Measurements from ENCODE around the gene DRD2.

Gene DRD2

GRCh38 chr11:113481672-113482071 is 6.5 kb upstream of the DRD2 start:
- DNase-seq: no peak

GRCh38 chr11:113481226-113481625 is 6.0 kb upstream of the DRD2 start:
- DNase-seq: no peak

- DNase-seq: no peak
Measured at GRCh38 chr11:113477321-113477720, 2.1 kb upstream of the DRD2 start.

- no peak for DNase-seq
Measured at GRCh38 chr11:113476553-113476952, 1.4 kb upstream of the DRD2 start.

- no peak for DNase-seq
Measured at GRCh38 chr11:113474362-113475159, 637 bp downstream of the DRD2 start.

GRCh38 chr11:113473983-113474361 is 1.2 kb downstream of the DRD2 start:
- DNase-seq: no peak

GRCh38 chr11:113472471-113472870 is 2.7 kb downstream of the DRD2 start:
- DNase-seq: no peak

GRCh38 chr11:113470233-113470632 is 5.0 kb downstream of the DRD2 start:
- DNase-seq: no peak

GRCh38 chr11:113468726-113469345 is 6.4 kb downstream of the DRD2 start:
- DNase-seq: no peak

GRCh38 chr11:113467545-113467944 is 7.7 kb downstream of the DRD2 start:
- DNase-seq: no peak

- DNase-seq: no peak
Measured at GRCh38 chr11:113465786-113466185, 9.4 kb downstream of the DRD2 start.

GRCh38 chr11:113464416-113464815 is 10.8 kb downstream of the DRD2 start:
- DNase-seq: no peak

GRCh38 chr11:113462830-113463229 is 12.4 kb downstream of the DRD2 start:
- DNase-seq: no peak

- DNase-seq: no peak
Measured at GRCh38 chr11:113461639-113462038, 13.6 kb downstream of the DRD2 start.

GRCh38 chr11:113460469-113460868 is 14.7 kb downstream of the DRD2 start:
- no peak for DNase-seq

GRCh38 chr11:113458189-113458588 is 17.0 kb downstream of the DRD2 start:
- DNase-seq: no peak

GRCh38 chr11:113457784-113458183 is 17.4 kb downstream of the DRD2 start:
- no peak for DNase-seq

GRCh38 chr11:113454455-113454854 is 20.7 kb downstream of the DRD2 start:
- DNase-seq: no peak

GRCh38 chr11:113449743-113450142 is 25.5 kb downstream of the DRD2 start:
- no peak for DNase-seq

GRCh38 chr11:113448316-113448677 is 26.9 kb downstream of the DRD2 start:
- DNase-seq: no peak

- DNase-seq: no peak
Measured at GRCh38 chr11:113447621-113448315, 27.4 kb downstream of the DRD2 start.

- no peak for DNase-seq
Measured at GRCh38 chr11:113446938-113447337, 28.3 kb downstream of the DRD2 start.

- DNase-seq: no peak
Measured at GRCh38 chr11:113446112-113446511, 29.1 kb downstream of the DRD2 start.

- DNase-seq: no peak
Measured at GRCh38 chr11:113444502-113445123, 30.6 kb downstream of the DRD2 start.
